Lower leg skin (tissue), 3 donors: ENCODE measurements around the gene MGLL.

Experiments used
- CTCF ChIP-seq, 3 donors: fragments of 450-650 bp; IDR thresholded peaks; one replicate each; pipeline ENCODE4 v1.5.1; 2016; ENCODE audit warnings: antibody characterized with exemption in 3 of 3, mild to moderate bottlenecking in 3 of 3, moderate library complexity in 2 of 3
- POLR2A ChIP-seq, 2 donors: fragments of 450-650 bp; IDR thresholded peaks; one replicate each; pipeline ENCODE4 v1.6.1; 2016 to 2017; ENCODE audit warnings: antibody characterized with exemption in 2 of 2, mild to moderate bottlenecking in 1 of 2, moderate library complexity in 1 of 2

DNA sequence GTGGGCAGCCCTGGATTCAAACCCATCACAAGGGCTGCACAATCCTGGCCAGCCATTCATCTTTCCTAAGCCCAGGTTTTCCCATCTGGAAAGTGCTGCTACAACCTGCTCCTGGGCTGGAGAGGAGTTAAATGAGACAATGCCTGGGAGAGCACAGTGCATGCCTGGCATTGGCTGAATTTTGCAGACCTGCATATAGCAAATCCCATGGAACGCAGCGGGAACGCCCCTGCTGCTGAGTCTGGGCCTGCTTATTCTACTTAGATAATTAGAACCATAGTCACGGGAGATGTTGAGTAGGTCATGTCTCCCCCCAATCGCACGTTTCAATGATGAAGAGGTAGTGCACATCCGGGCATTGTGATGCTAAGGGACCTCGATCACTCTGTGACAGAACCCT lies 102.9 kb downstream of the MGLL start:
- TF ChIP-seq CTCF (IDR thresholded peaks at IDR 0.05) (no peak), POLR2A (IDR thresholded peaks at IDR 0.05) (no peak)
